Stomach (tissue), 9 donors: ENCODE data around the gene CDK13. TPM values are rescaled to one million over a fixed set of nuclear protein-coding genes. Genes with fewer than 3 reads are reported as not detected.

Experiments
- DNase-seq, 2 donors: peaks; one replicate each; pipeline versions ENCODE4 v3.0.0 to v3.0.0-alpha.2; 2013 to 2019
- H3K27ac ChIP-seq, 5 donors: fragments of 200-600 bp in 4 of 5; sonication (generic) in 4 of 5; one replicate each; pipeline ENCODE4 v1.5.1; 2013 to 2019; ENCODE audit warnings: mild to moderate bottlenecking in 1 of 5, moderate library complexity in 1 of 5
- H3K27me3 ChIP-seq, 3 donors: fragments of 200-600 bp; sonication (generic); one replicate each; pipeline ENCODE4 v1.5.1; 2017 to 2019; ENCODE audit warnings: mixed run types in 1 of 3
- H3K36me3 ChIP-seq, 4 donors: fragments of 200-600 bp; sonication (generic); 1 replicate in 3 of 4; 2 replicates in 1 of 4; pipeline ENCODE4 v1.5.1; 2016 to 2019
- H3K4me1 ChIP-seq, 4 donors: fragments of 200-600 bp; sonication (generic); one replicate each; pipeline ENCODE4 v1.5.1; 2016 to 2019
- H3K4me3 ChIP-seq, 4 donors: fragments of 200-600 bp; sonication (generic) in 3 of 4; one replicate each; pipeline ENCODE4 v1.5.1; 2016 to 2019; ENCODE audit warnings: mild to moderate bottlenecking in 1 of 4
- H3K9me3 ChIP-seq, 4 donors: fragments of 200-600 bp; sonication (generic); one replicate each; pipeline ENCODE4 v1.5.1; 2016 to 2019
- EP300 ChIP-seq: sonication (generic); formaldehyde crosslinking; IDR thresholded peaks from one replicate; pipeline ENCODE4 v1.6.1; 2017; ENCODE audit warnings: antibody characterized with exemption
- POLR2A ChIP-seq, 4 donors: fragments of 450-650 bp; IDR thresholded peaks; one replicate each; pipeline ENCODE4 v1.6.1; 2016; ENCODE audit warnings: antibody characterized with exemption in 4 of 4, control low read depth in 2 of 4, mild to moderate bottlenecking in 1 of 4, moderate library complexity in 1 of 4
- POLR2AphosphoS5 ChIP-seq, 3 donors: sonication (generic); formaldehyde crosslinking; IDR thresholded peaks; one replicate each; pipeline ENCODE4 v1.6.1; 2016; ENCODE audit warnings: antibody characterized with exemption in 3 of 3
- WGBS, 5 donors: extraction: QIAGEN DNeasy Blood & Tissue Kit in 3 of 5; methylation state at CpG; one replicate each; pipeline versions ENCODE4 v1.1.5 to v1.1.7; 2013 to 2018; 5-methylcytosine and 5-hydroxymethylcytosine counted together
- intact Hi-C: fragments of 100-400 bp; cut with DNase I; formaldehyde crosslinking; loops from one replicate; pipeline ENCODE4 v1.15.1; 2023; ENCODE audit warnings: low total_unique reads
- polyA plus RNA-seq, 3 donors: library from polyadenylated mRNA; stranded (reverse); fragments of 200-250 nt; gene quantifications; one replicate each; pipeline ENCODE4 v1.2.3, GENCODE V29; 2013
- total RNA-seq, 5 donors: library from RNA; depleted of rRNA; stranded (reverse); fragments of >200 nt; gene quantifications; one replicate each; pipeline versions ENCODE4 v1.1.0 to v1.2.3, GENCODE V29; 2014 to 2016
- TF ChIP-seq, protein P1 (sequence below), 7 experiments: fragments of 450-650 bp in 4 of 7; fragments of 200-600 bp in 3 of 7; sonication (generic) in 3 of 7; IDR thresholded peaks; one replicate each; pipeline ENCODE4 v1.5.1; 2016 to 2019; ENCODE audit warnings: antibody characterized with exemption in 7 of 7, control low read depth in 2 of 7, mild to moderate bottlenecking in 1 of 7
- donor health status: healthy with polysubstance abuse.
- donor health status: Bipolar disorder and iron deficiency.
- donor health status: healthy.

CDK13 gene
- total and polyA plus RNA-seq, 8 donors, result 7.0 to 140 (median 66.2) TPM

DNA sequence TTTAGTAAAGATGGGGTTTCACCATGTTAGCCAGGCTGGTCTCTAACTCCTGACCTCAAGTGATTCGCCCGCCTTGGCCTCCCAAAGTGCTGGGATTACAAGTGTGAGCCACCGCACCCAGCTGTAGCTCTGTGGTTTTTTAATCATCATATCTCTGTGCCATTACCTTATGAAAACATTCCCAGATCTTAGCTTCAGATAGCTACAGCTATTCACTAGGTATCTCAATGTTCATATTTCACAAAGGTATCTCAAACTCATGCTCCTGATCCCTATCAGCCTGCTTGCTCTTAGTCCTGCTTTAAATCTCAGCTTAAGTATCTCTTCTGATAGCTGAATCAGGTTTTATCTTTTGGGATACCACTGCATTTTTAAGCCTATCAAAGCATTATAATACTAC is 74.8 kb downstream of the CDK13 start:
- Histone ChIP-seq H3K36me3 (peaks cover 0 to 47% (median 34%) of the 10 kb centered on the region in 4 donors), H3K9me3 (no peaks in the 10 kb centered on the region), H3K27ac (no peak overlapping the region), H3K4me3 (no peak overlapping the region), H3K4me1 (no peaks in the 10 kb centered on the region), H3K27me3 (no peaks in the 10 kb centered on the region)
- 94 to 100% (median 98%) methylated on average over 3 of the region's 3 CpGs for WGBS, 5 donors
- intact Hi-C loops, result no loop called here
- TF ChIP-seq EP300 (no peak), POLR2A (IDR thresholded peaks at IDR 0.05) (no peak), POLR2AphosphoS5 (IDR thresholded peaks at IDR 0.05) (no peak)
- TF ChIP-seq, protein P1, sequence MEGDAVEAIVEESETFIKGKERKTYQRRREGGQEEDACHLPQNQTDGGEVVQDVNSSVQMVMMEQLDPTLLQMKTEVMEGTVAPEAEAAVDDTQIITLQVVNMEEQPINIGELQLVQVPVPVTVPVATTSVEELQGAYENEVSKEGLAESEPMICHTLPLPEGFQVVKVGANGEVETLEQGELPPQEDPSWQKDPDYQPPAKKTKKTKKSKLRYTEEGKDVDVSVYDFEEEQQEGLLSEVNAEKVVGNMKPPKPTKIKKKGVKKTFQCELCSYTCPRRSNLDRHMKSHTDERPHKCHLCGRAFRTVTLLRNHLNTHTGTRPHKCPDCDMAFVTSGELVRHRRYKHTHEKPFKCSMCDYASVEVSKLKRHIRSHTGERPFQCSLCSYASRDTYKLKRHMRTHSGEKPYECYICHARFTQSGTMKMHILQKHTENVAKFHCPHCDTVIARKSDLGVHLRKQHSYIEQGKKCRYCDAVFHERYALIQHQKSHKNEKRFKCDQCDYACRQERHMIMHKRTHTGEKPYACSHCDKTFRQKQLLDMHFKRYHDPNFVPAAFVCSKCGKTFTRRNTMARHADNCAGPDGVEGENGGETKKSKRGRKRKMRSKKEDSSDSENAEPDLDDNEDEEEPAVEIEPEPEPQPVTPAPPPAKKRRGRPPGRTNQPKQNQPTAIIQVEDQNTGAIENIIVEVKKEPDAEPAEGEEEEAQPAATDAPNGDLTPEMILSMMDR (IDR thresholded peaks at IDR 0.05), result no peak
- no peak for DNase-seq

DNA sequence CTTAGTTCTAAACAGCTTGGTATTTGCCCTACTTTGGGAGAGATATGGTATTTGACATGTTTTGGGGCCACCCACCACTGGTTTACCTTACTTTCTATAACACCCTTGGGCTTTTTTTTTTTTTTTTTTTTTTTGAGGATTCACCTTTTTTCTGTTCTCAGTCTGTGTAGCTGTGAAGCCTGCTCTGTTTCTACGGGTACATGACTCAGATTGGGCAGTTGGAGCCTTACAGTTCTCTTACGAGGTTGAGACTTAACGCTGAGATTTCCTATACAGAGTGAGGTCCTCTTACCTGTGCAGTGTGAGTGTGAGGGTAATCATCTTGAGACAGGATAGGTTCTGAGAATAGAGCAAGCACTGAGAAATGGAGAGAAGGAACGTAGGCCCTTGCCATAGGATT is 77.5 kb downstream of the CDK13 start:
- no peaks in the 10 kb centered on the region for H3K9me3 ChIP-seq
- no peaks in the 10 kb centered on the region for H3K27me3 ChIP-seq
- H3K27ac ChIP-seq, result no peak overlapping the region
- intact Hi-C loops, result no loop called here
- DNase-seq, result no peak
- TF ChIP-seq POLR2A (IDR thresholded peaks at IDR 0.05) (no peak), EP300 (no peak), POLR2AphosphoS5 (IDR thresholded peaks at IDR 0.05) (no peak)
- TF ChIP-seq, protein P1 (IDR thresholded peaks at IDR 0.05), result no peak
- H3K4me1 ChIP-seq, result no peaks in the 10 kb centered on the region
- H3K4me3 ChIP-seq, result no peak overlapping the region
- H3K36me3 ChIP-seq, result peaks cover 0 to 57% (median 45%) of the 10 kb centered on the region in 4 donors
- WGBS, 5 donors, result 93 to 96% (median 94%) methylated on average over 4 of the region's 4 CpGs

DNA sequence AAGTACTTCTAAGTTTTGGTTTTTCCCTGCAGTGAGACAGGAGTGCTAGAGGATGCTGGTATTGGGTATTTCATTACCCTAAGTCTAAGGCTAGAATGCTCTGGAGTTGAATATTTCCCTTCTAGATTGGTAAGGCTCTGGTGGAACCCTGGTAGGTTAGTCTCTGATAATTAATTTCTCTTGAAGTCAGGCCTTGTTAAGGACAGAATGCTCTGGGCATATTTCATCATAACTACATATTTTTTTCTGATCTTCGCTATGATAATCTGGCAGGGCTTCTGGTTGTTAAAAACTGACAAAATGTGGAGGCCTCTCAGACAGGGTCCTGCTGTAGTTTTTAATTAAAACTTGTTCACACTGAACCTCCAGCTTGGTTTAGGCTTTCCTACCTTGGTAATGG is 83.8 kb downstream of the CDK13 start:
- Histone ChIP-seq H3K4me1 (peaks cover 0 to 11% (median 5%) of the 10 kb centered on the region in 4 donors), H3K27me3 (no peaks in the 10 kb centered on the region), H3K9me3 (no peaks in the 10 kb centered on the region), H3K4me3 (no peak overlapping the region), H3K36me3 (peaks cover 0 to 48% (median 20%) of the 10 kb centered on the region in 4 donors), H3K27ac (no peak overlapping the region)
- TF ChIP-seq, protein P1 (IDR thresholded peaks at IDR 0.05), result no peak
- TF ChIP-seq POLR2AphosphoS5 (IDR thresholded peaks at IDR 0.05) (no peak), POLR2A (IDR thresholded peaks at IDR 0.05) (no peak), EP300 (no peak)
- 90 to 96% (median 92%) methylated on average over 1 of the region's 1 CpG for WGBS, 5 donors
- DNase-seq, result no peak
- intact Hi-C loops, result no loop called here

DNA sequence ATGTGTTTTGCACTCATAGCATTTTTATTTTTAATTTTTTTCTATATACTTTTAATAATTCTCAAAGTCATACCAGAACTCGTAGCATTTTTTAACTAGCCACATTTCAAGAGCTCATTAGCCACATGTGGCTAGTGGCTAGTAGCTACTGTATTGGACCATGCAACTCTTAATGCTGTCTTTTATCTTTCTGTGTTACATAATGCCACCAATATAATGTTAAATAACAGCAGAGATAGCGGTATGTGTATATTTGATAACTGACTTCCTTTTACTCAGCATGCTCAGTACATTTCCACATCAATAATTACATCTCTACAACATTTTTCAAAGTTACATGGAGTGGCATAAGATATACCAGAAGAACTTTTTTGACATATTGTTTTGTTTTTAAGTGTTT is 91.4 kb downstream of the CDK13 start:
- Histone ChIP-seq H3K4me3 (no peak overlapping the region), H3K36me3 (peaks cover 0 to 37% (median 25%) of the 10 kb centered on the region in 4 donors), H3K4me1 (peaks cover 0 to 7% (median 0%) of the 10 kb centered on the region in 4 donors), H3K27me3 (no peaks in the 10 kb centered on the region), H3K27ac (no peak overlapping the region), H3K9me3 (no peaks in the 10 kb centered on the region)
- WGBS, 5 donors, result 46 to 58% (median 49%) methylated on average over 2 of the region's 2 CpGs
- no peak for DNase-seq
- no peak for TF ChIP-seq EP300
- TF ChIP-seq POLR2A (IDR thresholded peaks at IDR 0.05), result no peak
- TF ChIP-seq POLR2AphosphoS5 (IDR thresholded peaks at IDR 0.05), result no peak
- TF ChIP-seq, protein P1 (IDR thresholded peaks at IDR 0.05), result no peak
- intact Hi-C loops, result no loop called here
